Measurements from ENCODE around the gene SMARCD1. TPM values are rescaled to one million over a fixed set of nuclear protein-coding genes. Genes with fewer than 3 reads are reported as not detected.

SMARCD1 gene
- total and polyA plus RNA-seq, 4 donors, result 4.6 to 24.4 (median 15.3) TPM

- DNase-seq (ENCODE audit: low spot score), result no peak
- Histone ChIP-seq H3K4me1 (ENCODE audit: control insufficient read depth in 4 of 4, insufficient read depth in 4 of 4, low read length in 3 of 4) (peaks cover 29 to 87% (median 66%) of the 10 kb centered on the region in 4 donors), H3K4me3 (ENCODE audit: low read depth in 1 of 3, low read length in 3 of 3) (no peak overlapping the region), H3K9me3 (ENCODE audit: control insufficient read depth in 4 of 4, low read length in 3 of 4) (no peaks in the 10 kb centered on the region), H3K27me3 (ENCODE audit: control insufficient read depth in 4 of 4, insufficient read depth in 4 of 4, low read length in 3 of 4) (no peaks in the 10 kb centered on the region), H3K9ac (ENCODE audit: low read depth in 1 of 2, low read length in 2 of 2) (no peak overlapping the region), H3K36me3 (ENCODE audit: control insufficient read depth in 4 of 4, insufficient read depth in 3 of 4, low read depth in 1 of 4, low read length in 3 of 4) (peaks cover 0 to 8% (median 3%) of the 10 kb centered on the region in 4 donors), H3K27ac (ENCODE audit: low read depth in 1 of 2, low read length in 2 of 2) (no peak overlapping the region)
- TF ChIP-seq FOXA2 (IDR thresholded peaks at IDR 0.05) (no peak), ZBTB33 (IDR thresholded peaks at IDR 0.05) (no peak), CTCF (IDR thresholded peaks at IDR 0.05; ENCODE audit: low read depth, low read length, missing input control) (no peak), REST (IDR thresholded peaks at IDR 0.05) (no peak), HNF4G (IDR thresholded peaks at IDR 0.05) (no peak), EGR1 (IDR thresholded peaks at IDR 0.05; ENCODE audit: low read depth in 2 of 2) (no peak), HNF4A (conservative IDR thresholded peaks at IDR 0.05) (no peak), JUND (IDR thresholded peaks at IDR 0.05) (no peak), YY1 (IDR thresholded peaks at IDR 0.05) (no peak), GABPA (IDR thresholded peaks at IDR 0.05 in 1 of 2, conservative IDR thresholded peaks at IDR 0.05 in 1 of 2) (no peak), MAX (IDR thresholded peaks at IDR 0.05) (no peak), SP1 (IDR thresholded peaks at IDR 0.05) (no peak), ATF3 (IDR thresholded peaks at IDR 0.05) (no peak), RXRA (IDR thresholded peaks at IDR 0.05) (no peak), NR2F2 (IDR thresholded peaks at IDR 0.05) (no peak), RAD21 (IDR thresholded peaks at IDR 0.05) (no peak), TAF1 (conservative IDR thresholded peaks at IDR 0.05) (no peak), FOXA1 (IDR thresholded peaks at IDR 0.05) (no peak)
- WGBS, result 93% methylated on average over 17 of the region's 17 CpGs
Observed at GRCh38 chr12:50107416-50108268, 22.5 kb downstream of the SMARCD1 start.
